Cardiac muscle cell (in vitro differentiated cells and primary cell): ENCODE measurements around the gene ZNF382. TPM values are rescaled to one million over a fixed set of nuclear protein-coding genes. Genes with fewer than 3 reads are reported as not detected.

Experiments
- DNase-seq, 2 donors: peaks; one replicate each; pipeline versions ENCODE4 v3.0.0 to v3.0.0-alpha.2; 2010 to 2017; ENCODE audit warnings: low read depth in 1 of 2, low spot score in 1 of 2
- H3K27ac ChIP-seq: fragments of 200-600 bp; sonication (generic); 2 replicates; pipeline ENCODE4 v1.5.1; 2016
- H3K27me3 ChIP-seq: fragments of 200-600 bp; sonication (generic); 2 replicates; pipeline ENCODE4 v1.6.0; 2016; ENCODE audit warnings: control low read depth
- H3K36me3 ChIP-seq: fragments of 200-600 bp; sonication (generic); 2 replicates; pipeline ENCODE4 v1.5.1; 2016; ENCODE audit warnings: control low read depth
- H3K4me1 ChIP-seq: fragments of 200-600 bp; sonication (generic); 2 replicates; pipeline ENCODE4 v1.8.1; 2017; ENCODE audit warnings: low read depth, mild to moderate bottlenecking, mixed run types
- H3K4me3 ChIP-seq: fragments of 200-600 bp; sonication (generic); 2 replicates; pipeline ENCODE4 v1.5.1; 2016; ENCODE audit warnings: mild to moderate bottlenecking
- H3K9me3 ChIP-seq: fragments of 200-600 bp; sonication (generic); 2 replicates; pipeline ENCODE4 v1.5.1; 2017; ENCODE audit warnings: low read depth, mild to moderate bottlenecking, control low read depth
- CTCF ChIP-seq: IDR thresholded peaks from 2 replicates; pipeline ENCODE4 v1.5.1; 2012; ENCODE audit warnings: low read depth, mild to moderate bottlenecking, low read length
- polyA plus RNA-seq: library from polyadenylated mRNA; unstranded; fragments of >200 nt; fragmentation: Nextera tagmentation; extraction: Ambion mirVana; gene quantifications from 2 replicates; pipeline ENCODE4 v1.2.1, GENCODE V29; 2016
- total RNA-seq: library from RNA; depleted of rRNA; stranded (reverse); fragments of >200 nt; gene quantifications from 2 replicates; pipeline ENCODE4 v1.2.3, GENCODE V29; 2016

Gene ZNF382
- total and polyA plus RNA-seq, 2 experiments from 2014 or later, result 14.5 to 57.8 TPM

- no peak for DNase-seq
- TF ChIP-seq CTCF, result no peak
- Histone ChIP-seq H3K36me3 (peaks cover 25% of the 10 kb centered on the region), H3K27ac (no peak overlapping the region), H3K9me3 (no peaks in the 10 kb centered on the region), H3K4me1 (no peaks in the 10 kb centered on the region), H3K4me3 (no peak overlapping the region), H3K27me3 (no peaks in the 10 kb centered on the region)
These were observed 47.8 kb downstream of the ZNF382 start for GRCh38 chr19:36652958-36653357.

- peak overlapping the region; percentile 68 for H3K4me3 ChIP-seq
- H3K4me1 ChIP-seq, result peaks cover 5% of the 10 kb centered on the region
- H3K36me3 ChIP-seq, result peaks cover 8% of the 10 kb centered on the region
- no peak for DNase-seq
- H3K27ac ChIP-seq, result peak overlapping the region; percentile 82
- no peaks in the 10 kb centered on the region for H3K27me3 ChIP-seq
- H3K9me3 ChIP-seq, result no peaks in the 10 kb centered on the region
- TF ChIP-seq CTCF, result no peak
These were observed 60.7 kb downstream of the ZNF382 start for GRCh38 chr19:36665832-36666231.

- TF ChIP-seq CTCF, result no peak
- no peak for DNase-seq
- H3K27ac ChIP-seq, result no peak overlapping the region
- no peaks in the 10 kb centered on the region for H3K27me3 ChIP-seq
- H3K9me3 ChIP-seq, result no peaks in the 10 kb centered on the region
- H3K36me3 ChIP-seq, result peaks cover 6% of the 10 kb centered on the region
- H3K4me1 ChIP-seq, result peaks cover 5% of the 10 kb centered on the region
- H3K4me3 ChIP-seq, result no peak overlapping the region
These were observed 63.5 kb downstream of the ZNF382 start for GRCh38 chr19:36668646-36669045.

- H3K9me3 ChIP-seq, result no peaks in the 10 kb centered on the region
- H3K36me3 ChIP-seq, result no peaks in the 10 kb centered on the region
- no peak overlapping the region for H3K27ac ChIP-seq
- H3K4me1 ChIP-seq, result peaks cover 5% of the 10 kb centered on the region
- H3K27me3 ChIP-seq, result no peaks in the 10 kb centered on the region
- no peak overlapping the region for H3K4me3 ChIP-seq
- TF ChIP-seq CTCF, result no peak
- DNase-seq, result no peak
These were observed 67.3 kb downstream of the ZNF382 start for GRCh38 chr19:36672368-36672767.

- TF ChIP-seq CTCF, result no peak
- Histone ChIP-seq H3K27ac (no peak overlapping the region), H3K36me3 (no peaks in the 10 kb centered on the region), H3K9me3 (no peaks in the 10 kb centered on the region), H3K27me3 (no peaks in the 10 kb centered on the region), H3K4me3 (no peak overlapping the region), H3K4me1 (no peaks in the 10 kb centered on the region)
- DNase-seq, result no peak
These were observed 69.1 kb downstream of the ZNF382 start for GRCh38 chr19:36674201-36674600.

- Histone ChIP-seq H3K9me3 (no peaks in the 10 kb centered on the region), H3K4me3 (no peak overlapping the region), H3K27me3 (no peaks in the 10 kb centered on the region), H3K36me3 (no peaks in the 10 kb centered on the region), H3K27ac (no peak overlapping the region), H3K4me1 (no peaks in the 10 kb centered on the region)
- no peak for TF ChIP-seq CTCF
- DNase-seq, result no peak
These were observed 74.3 kb downstream of the ZNF382 start for GRCh38 chr19:36679455-36679854.
